Tibial nerve (tissue), 4 donors: ENCODE measurements around the gene FCAMR.

ENCODE experiments used
- EP300 ChIP-seq, 2 donors: sonication (generic); formaldehyde crosslinking; IDR thresholded peaks; one replicate each; pipeline ENCODE4 v1.6.1; 2017; ENCODE audit warnings: antibody characterized with exemption in 2 of 2, mild to moderate bottlenecking in 1 of 2
- POLR2A ChIP-seq, 2 donors: fragments of 450-650 bp; IDR thresholded peaks; one replicate each; pipeline ENCODE4 v1.6.1; 2017; ENCODE audit warnings: antibody characterized with exemption in 2 of 2, mild to moderate bottlenecking in 2 of 2, moderate library complexity in 2 of 2
- TF ChIP-seq, protein P1 (sequence below), 5 experiments: fragments of 200-600 bp in 3 of 5; fragments of 450-650 bp in 2 of 5; sonication (generic) in 3 of 5; IDR thresholded peaks; one replicate each; pipeline ENCODE4 v1.5.1; 2016 to 2019; ENCODE audit warnings: antibody characterized with exemption in 5 of 5, mild to moderate bottlenecking in 3 of 5, moderate library complexity in 2 of 5

DNA sequence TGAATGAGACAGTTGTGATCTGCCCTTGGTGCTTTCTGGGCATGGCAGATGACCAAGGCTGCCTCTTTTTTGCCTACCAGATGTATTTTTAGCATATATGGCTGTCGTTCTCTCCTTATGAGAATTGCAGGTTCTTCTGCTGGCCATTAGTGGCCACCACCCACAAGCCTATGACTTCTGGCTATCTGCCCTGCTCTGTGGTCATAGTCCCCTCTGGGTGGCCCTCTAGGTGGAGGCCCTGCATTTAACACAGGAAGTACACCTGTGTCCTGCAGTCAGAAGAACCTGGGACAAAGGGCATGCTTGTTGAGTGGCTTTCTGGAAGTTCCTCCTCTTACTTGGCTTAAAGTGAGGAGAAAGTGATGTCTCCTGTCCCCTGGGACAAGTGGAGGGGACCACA, 6.5 kb downstream of the FCAMR start:
- TF ChIP-seq, protein P1, sequence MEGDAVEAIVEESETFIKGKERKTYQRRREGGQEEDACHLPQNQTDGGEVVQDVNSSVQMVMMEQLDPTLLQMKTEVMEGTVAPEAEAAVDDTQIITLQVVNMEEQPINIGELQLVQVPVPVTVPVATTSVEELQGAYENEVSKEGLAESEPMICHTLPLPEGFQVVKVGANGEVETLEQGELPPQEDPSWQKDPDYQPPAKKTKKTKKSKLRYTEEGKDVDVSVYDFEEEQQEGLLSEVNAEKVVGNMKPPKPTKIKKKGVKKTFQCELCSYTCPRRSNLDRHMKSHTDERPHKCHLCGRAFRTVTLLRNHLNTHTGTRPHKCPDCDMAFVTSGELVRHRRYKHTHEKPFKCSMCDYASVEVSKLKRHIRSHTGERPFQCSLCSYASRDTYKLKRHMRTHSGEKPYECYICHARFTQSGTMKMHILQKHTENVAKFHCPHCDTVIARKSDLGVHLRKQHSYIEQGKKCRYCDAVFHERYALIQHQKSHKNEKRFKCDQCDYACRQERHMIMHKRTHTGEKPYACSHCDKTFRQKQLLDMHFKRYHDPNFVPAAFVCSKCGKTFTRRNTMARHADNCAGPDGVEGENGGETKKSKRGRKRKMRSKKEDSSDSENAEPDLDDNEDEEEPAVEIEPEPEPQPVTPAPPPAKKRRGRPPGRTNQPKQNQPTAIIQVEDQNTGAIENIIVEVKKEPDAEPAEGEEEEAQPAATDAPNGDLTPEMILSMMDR (IDR thresholded peaks at IDR 0.05) = no peak
- TF ChIP-seq POLR2A (IDR thresholded peaks at IDR 0.05) (no peak), EP300 (IDR thresholded peaks at IDR 0.05) (no peak)
